K562 treated with DMSO at 1 percent for 4 hours (cell line): Measurements from ENCODE around the gene PPIL4. TPM values are rescaled to one million over a fixed set of nuclear protein-coding genes. Genes with fewer than 3 reads are reported as not detected.

Experiments
- total RNA-seq: library from RNA; unstranded; fragments of 300-600 nt; gene quantifications from 2 replicates; pipeline ENCODE4 v1.2.3, GENCODE V29; 2022; ENCODE audit not compliant: insufficient read depth

PPIL4 gene
- 9.3 and 10.4 TPM in 2 replicates for total RNA-seq

GRCh38 chr6:149545754-149546471 lies at the start of gene PPIL4:
Gene PPIL4 (minus strand): TSS chr6:149546043. CDS start chr6:149546005, 38 bp downstream.

GRCh38 chr6:149565527-149566409 lies 19.9 kb upstream of the PPIL4 start, which contains the start of gene GINM1:
Gene GINM1 (plus strand): TSS chr6:149566375. CDS start chr6:149566415, 40 bp downstream.

GRCh38 chr6:149484733-149485700 lies 60.8 kb downstream of the PPIL4 start, which contains the start of gene ZC3H12D:
Gene ZC3H12D (minus strand): TSS chr6:149485014. CDS start chr6:149474543, 10,471 bp downstream.

Other genes with a start within 250 kb of the PPIL4 start
- gene TAB2, start 228.3 kb downstream of the PPIL4 start, total RNA-seq: 30.5 and 35.3 TPM in 2 replicates
- not detected in 2 replicates for gene SUMO4, start 145.8 kb downstream of the PPIL4 start, total RNA-seq
- not detected in 2 replicates for gene ZC3H12D, start 61.0 kb downstream of the PPIL4 start, total RNA-seq
- gene GINM1, start 20.3 kb upstream of the PPIL4 start, total RNA-seq: 14.4 and 16.2 TPM in 2 replicates
- 21.9 and 28.2 TPM in 2 replicates for gene KATNA1, start 102.7 kb upstream of the PPIL4 start, total RNA-seq
- 8.2 and 8.8 TPM in 2 replicates for gene LATS1, start 172.1 kb upstream of the PPIL4 start, total RNA-seq
- gene NUP43, start 200.5 kb upstream of the PPIL4 start, total RNA-seq: 20.6 and 22.4 TPM in 2 replicates
- 336 and 409 TPM in 2 replicates for gene PCMT1, start 203.7 kb upstream of the PPIL4 start, total RNA-seq